A673 (cell line): ENCODE measurements around the gene ALOX15B.

ENCODE experiments used
- EZH2 ChIP-seq: fragments of 200-600 bp; sonication (generic); IDR thresholded peaks from 2 replicates; pipeline ENCODE4 v1.6.1; 2017; ENCODE audit warnings: borderline replicate concordance, low read depth, mild to moderate bottlenecking, mixed read lengths, antibody characterized with exemption, low read length; ENCODE audit not compliant: poor library complexity, severe bottlenecking
- TF ChIP-seq, protein P1 (sequence below): fragments of 300-800, 200-600 bp; sonication (generic); conservative IDR thresholded peaks from 2 replicates; pipeline ENCODE4 v1.5.1; 2017; ENCODE audit warnings: low read depth, mild to moderate bottlenecking, antibody characterized with exemption, low read length, moderate library complexity, mixed read lengths

DNA sequence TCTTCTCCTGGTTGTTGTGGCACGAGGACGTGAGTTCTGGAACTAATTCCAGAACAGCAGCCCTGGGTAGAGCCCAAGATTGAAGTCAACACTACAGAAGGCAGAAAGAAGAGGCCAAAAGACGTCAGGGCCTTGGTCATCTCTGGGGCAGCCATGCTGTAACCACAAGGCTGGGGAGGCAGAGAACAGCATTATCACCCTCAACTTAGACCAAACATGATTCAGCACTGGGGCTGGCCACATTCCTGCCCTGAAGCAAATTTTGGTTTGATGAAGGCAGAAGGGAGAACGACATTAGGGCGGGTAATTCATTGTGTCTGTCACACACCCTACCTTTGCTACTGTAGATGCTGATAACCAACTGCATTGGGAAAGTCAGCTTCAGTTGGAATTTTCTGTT is 9.7 kb upstream of the ALOX15B start:
- TF ChIP-seq, protein P1, sequence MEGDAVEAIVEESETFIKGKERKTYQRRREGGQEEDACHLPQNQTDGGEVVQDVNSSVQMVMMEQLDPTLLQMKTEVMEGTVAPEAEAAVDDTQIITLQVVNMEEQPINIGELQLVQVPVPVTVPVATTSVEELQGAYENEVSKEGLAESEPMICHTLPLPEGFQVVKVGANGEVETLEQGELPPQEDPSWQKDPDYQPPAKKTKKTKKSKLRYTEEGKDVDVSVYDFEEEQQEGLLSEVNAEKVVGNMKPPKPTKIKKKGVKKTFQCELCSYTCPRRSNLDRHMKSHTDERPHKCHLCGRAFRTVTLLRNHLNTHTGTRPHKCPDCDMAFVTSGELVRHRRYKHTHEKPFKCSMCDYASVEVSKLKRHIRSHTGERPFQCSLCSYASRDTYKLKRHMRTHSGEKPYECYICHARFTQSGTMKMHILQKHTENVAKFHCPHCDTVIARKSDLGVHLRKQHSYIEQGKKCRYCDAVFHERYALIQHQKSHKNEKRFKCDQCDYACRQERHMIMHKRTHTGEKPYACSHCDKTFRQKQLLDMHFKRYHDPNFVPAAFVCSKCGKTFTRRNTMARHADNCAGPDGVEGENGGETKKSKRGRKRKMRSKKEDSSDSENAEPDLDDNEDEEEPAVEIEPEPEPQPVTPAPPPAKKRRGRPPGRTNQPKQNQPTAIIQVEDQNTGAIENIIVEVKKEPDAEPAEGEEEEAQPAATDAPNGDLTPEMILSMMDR, result no peak
- TF ChIP-seq EZH2, result no peak
